ENCODE measurements around the gene STAT3.
"Not testable (repeated sequence)": the region's sequence is repeated elsewhere in the genome, so short reads cannot be mapped to it uniquely, and the experiment has no call there.

STAT3 gene

DNA sequence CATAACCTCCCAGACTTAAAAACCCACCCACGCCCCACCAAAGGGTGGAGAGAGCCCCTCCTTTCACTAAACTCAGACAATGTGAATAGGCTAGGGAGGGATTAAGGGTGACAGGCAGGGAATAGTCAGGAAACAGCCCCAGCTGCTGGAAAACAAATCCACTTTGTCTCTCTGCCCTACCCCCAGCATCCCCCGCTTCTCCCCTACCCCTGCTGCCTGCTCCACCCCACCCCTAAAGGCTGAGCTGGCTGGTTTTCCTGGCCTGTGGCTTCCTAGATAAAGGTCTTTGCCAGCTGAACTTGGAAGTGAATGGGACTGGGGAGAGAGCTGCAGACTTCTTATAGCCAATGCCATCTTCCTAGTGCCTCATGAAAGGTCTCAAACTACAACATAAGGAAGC is 19.8 kb upstream of the STAT3 start:
- no peak for DNase-seq

- peak; percentile 47 to 56 for DNase-seq
These were observed 19.1 kb upstream of the STAT3 start for GRCh38 chr17:42407289-42407836.

DNA sequence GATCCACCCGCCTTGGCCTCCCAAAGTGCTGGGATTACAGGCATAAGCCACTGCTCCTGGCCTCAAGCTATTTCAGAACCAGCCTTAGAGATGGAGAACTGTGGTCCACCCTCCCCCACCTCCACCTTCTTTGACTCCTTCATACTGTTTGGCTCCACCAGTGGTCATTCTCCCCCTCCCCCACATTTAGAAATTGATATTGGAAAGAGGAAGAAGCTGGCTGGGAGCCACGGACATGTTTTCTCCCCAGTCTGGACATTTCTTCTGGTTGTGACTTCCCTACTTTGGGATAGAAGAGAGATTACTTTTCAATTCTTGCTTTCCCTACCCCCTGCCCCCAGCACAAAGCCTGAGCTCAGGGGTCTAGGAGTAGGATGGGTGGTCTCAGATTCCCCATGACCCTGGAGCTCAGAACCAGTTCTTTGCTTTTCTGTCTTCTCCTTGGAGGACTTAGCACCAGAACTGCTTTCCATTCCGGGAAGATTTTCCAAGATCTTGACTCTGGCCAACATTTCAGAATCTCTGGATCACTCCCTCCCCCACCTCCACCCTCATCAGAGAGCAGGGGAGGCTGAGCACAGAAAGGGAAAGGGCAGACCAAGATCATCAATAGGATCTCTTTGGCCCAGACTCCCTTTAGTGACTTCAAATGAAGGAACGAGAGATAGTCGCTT is 18.5 kb upstream of the STAT3 start:
- no peak for DNase-seq

- DNase-seq, result peak; percentile 76 to 81
These were observed 17.8 kb upstream of the STAT3 start for GRCh38 chr17:42405963-42406495.

DNA sequence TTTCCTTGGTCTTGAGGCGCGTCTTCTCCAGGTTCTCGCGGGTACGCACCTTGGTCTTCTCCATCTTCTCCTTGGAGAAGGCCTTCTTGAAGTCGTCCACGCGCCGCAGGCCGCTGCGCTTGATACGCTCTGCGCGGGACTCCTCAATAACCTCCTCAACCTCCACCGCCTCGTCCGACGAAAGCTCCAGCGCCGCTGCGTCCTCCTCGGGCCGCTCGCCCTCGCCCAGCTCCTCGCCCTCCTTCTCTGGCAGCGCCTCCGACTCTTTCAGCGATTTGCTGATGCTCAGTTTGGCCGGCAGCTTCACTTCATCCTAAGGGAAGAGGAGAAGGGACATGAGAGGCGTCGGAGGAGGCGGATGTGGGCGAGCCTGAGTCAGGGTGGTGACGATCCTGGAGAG is 16.8 kb upstream of the STAT3 start:
- DNase-seq, result no peak

DNA sequence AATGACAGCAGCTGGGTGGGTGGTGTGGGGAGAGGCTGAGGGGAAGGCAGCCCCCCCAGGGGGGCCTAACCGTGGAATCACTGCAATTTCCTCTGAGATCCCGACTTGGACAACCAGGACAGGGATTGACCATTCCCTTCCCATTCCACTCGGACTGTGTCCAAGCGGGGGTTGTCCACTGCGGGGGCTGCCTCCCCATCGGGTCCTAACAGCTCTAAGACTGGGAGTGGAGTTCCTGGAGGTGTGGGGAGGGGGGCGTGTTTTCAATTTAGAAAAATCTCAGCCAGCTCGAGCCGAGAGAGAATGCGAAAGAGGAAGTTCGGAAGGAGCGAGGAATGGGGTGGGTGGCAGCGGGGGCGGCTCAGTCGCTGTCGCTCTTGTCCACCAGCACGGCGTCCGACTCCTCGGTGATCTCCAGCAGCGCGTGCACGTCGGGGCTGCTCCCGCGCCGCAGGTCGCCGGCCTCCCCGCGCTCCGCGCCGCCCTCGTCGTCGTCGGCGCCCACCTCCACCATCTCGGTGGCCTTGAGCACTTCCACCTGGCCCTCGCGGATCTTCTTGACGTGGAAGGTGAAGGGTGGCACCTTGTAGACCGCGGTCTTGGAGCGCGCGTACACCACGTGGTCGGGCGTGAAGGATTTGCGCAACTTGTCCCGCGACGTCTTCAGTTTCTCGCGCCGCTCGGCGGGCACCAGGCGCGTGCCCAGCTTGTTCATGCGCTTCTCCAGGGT is 16.2 kb upstream of the STAT3 start:
- DNase-seq, result no peak

DNA sequence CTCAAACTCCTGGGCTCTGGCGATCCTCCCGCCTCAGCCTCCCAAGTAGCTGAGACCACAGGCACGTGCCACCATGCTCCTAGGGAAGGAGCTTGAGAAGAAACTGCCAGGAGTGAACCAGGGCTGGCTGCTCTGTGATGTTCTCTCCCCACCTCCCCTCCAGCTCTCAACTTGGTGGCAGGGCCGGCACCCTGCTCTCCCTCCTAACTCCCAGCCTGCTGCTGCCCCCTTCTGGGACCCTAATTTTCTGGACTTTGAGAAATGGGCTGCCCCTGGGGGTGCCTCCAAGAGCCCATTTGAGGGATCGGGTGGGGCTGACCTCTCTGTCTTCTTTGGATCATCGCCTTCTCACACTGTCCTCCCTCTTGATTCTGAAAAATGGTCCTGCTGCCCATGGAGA is 14.9 kb upstream of the STAT3 start:
- peak; percentile 36 to 49 for DNase-seq

- DNase-seq, result no peak
These were observed 13.9 kb upstream of the STAT3 start for GRCh38 chr17:42402117-42402516.

DNA sequence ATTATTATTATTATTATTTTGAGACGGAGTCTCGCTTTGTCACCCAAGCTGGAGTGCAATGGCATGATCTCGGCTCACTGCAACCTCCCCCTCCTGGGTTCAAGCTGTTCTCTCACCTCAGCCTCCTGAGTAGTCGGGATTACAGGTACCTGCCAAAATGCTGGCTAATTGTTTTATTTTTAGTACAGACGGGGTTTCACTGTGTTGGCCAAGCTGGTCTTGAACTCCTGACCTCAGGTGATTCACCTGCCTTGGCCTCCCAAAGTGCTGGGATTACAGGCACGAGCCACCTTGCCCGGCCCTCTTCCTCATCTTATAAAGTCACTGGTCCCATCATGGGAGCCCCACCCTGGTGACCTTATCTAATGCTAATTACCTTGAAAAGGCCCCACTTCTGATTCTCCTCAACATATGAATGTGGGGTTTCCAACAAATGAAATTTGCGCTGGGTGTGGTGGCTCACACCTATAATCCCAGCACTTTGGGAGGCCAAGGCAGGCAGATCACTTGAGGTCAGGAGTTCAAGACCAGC is 12.7 kb upstream of the STAT3 start:
- not testable (repeated sequence) for DNase-seq

GRCh38 chr17:42399948-42400843 is 12.0 kb upstream of the STAT3 start:
- DNase-seq, result no peak

GRCh38 chr17:42399121-42399520 is 10.9 kb upstream of the STAT3 start:
- no peak for DNase-seq

DNA sequence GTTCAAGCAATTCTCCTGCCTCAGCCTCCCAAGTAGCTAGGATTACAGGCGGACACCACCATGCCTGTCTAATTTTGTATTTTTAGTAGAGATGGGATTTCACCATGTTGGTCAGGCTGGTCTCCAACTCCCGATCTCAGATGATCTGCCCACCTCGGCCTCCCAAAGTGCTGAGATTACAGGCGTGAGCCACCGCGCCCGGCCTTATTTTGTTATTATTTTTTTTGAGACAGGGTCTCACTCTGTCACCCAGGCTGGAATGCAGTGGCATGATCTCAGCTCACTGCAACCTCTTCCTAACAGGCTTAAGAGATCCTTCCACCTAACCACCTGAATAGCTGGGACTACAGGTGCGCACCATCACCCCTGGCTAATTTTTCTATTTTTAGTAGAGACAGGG is 7.4 kb upstream of the STAT3 start:
- DNase-seq, result not testable (repeated sequence)

DNA sequence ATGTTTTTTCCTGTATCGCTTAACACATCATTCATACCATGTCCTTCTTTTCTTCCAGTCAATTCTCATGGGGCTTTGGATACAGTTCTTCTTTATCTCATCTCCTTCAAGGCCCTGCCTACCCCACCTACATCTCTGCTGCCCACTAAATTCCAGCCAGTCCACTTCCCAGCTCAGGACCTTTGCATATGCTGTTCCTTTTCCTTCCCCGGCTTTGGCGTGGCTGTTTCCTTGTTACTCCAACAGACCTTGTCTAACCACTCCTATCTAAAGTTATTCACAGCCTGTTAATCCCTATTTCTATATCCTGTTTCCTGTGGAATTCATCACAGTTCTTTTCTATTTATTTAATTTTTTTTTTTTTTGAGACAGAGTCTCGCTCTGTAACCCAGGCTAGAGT is 6.6 kb upstream of the STAT3 start:
- no peak for DNase-seq

- DNase-seq, result no peak
These were observed 4.6 kb upstream of the STAT3 start for GRCh38 chr17:42392692-42393415.

DNA sequence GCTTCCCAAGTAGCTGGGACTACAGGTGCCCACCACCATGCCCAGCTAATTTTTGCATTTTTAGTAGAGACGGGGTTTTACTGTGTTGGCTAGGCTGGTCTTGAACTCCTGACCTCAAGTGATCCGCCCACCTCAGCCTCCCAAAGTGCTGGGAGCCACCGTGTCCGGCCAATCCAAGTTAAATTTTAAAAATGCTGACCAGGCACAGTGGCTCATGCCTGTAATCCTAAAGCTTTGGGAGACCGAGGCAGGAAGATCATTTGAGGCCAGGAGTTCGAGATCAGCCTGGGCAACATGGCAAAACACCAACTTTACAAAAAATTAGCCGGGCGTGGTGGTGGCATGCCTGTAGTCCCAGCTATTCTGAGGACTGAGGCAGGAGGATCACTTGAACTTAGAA is 3.2 kb upstream of the STAT3 start:
- not testable (repeated sequence) for DNase-seq

DNA sequence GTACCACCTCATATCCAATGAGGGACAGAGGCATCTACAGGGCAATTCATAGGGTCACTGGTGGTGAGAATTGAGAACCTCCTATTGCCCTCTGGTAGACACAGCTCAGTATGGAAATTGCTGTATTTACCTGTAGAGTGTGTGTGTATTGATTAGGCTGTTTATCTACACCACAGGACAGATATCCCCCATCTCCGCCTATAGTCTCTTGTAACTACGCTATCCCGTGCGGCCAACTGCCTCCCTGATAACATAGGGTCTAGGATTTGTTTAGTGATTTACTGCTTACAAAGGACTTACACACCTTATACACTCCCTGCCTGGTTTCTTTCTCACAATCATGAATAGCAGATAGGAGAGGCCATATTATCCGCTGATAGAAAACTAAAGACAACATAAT is 1.7 kb upstream of the STAT3 start:
- no peak for DNase-seq

DNA sequence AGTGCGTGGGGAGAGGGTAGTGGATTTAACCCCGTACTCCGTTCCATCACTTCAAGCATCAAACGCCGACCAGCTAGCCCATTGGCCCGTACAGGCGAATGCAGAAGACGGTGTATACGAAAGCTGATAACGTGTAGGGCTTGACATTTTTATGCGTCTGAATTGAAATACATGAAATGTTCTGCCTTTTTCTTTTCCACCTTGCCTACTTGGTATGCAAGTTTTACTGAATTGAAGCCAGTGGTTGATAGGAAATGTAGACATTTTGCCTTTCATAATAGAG is 834 bp upstream of the STAT3 start:
- DNase-seq, result no peak

- peak; percentile 10 to 24 for DNase-seq
These were observed 421 bp downstream of the STAT3 start for GRCh38 chr17:42387661-42388380.

DNA sequence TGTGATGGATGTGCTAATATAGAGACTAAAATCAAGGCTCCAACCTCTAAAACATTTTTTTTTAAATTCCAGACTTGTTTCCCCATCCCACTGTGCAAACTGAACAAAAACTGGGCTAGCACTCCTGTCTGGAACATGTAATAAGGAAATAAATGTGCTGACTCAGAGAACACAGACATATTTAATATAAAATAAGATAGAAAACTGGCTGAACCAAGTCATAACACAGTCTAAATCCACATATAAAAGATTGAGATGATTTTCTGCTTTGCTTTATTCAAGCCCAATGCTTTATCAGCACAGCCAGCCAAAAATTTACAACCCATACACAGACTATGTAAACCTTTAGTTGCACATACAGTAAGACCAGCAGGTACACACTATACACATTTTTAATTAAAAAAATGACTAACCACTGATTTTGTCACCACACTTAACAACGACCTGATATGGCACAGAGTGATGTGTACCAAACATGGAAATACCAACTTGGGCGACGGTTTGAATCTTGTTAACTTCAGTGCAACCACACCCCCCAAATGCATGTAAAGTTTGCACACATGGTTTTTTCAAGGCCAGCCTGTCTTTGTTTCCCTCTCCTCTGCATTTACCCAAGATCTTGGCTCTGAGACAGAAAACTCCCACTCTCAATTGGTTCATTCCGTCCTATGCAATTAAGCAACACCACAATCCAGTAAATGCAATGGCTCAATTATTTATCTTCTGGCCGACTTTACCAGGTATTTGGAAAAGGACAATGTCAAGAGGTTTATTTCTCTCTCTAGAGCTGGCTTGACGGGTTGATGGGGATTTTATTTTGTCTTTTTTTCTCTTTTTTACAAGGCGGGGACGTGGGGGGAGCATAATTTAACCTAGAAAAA is 1.2 kb downstream of the STAT3 start:
- DNase-seq, result no peak

- DNase-seq, result no peak
These were observed 6.3 kb downstream of the STAT3 start for GRCh38 chr17:42381898-42382297.

DNA sequence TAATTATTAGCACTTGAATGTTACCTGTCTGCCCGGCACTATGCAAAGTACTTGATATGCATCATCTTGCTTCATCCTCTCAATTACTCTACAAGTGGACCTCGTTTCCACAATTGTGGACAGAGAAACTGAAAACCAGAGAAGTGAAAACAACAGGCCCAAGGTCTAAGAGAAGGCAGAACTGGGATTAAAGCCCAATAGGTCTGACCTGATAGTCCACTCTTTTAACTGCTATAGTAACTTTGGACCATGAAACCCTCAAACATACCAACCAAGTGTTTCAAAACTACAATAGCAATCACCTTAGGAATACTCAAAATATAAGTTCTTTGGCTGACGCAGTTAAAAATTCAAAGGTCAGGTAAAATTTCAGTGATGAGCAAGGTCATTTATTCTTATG is 7.3 kb downstream of the STAT3 start:
- no peak for DNase-seq

Data from stimulated activated CD4-positive, alpha-beta T cell treated with anti-CD3 and anti-CD28 coated beads, Interleukin-4, amount 100 ng/mL, for 4 hours (primary cell).